ENCODE results near the gene FLII. TPM values are rescaled to one million over a fixed set of nuclear protein-coding genes. Genes with fewer than 3 reads are reported as not detected.

Gene FLII
- 549 and 591 TPM in 2 replicates for total RNA-seq

DNA sequence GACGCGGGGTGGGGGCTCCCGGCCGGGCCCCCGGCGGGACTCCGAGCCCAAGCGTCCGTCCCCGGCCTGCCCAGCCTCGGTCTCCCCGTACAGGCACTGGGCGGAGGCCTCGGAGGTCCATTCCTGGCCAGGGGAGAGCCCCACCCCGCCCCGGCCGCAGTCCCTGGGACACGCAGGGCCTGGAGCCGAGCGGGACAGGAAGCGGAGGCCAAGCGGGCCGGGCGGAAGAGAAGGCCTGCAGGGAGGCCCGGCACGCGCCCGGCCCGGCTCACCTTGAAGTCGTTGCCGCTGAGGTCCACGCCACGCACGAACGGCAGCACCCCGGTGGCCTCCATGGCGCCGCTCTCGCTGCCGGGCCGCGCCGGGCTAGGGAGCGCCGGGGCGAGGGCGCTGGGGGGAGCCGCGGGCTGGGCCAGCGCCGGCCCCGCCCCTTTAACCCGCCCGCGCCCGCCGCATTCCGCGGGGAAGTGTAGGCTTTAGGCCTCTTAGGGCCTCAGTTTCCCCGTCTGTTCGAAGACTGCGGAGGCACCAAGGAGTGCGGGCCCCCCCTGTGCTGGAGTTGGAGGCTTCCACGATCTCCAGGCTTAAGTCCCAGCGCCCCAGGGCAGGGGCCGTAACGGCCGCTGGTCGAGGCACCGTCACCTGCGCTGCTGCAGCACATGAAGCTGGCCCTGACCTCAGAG is at the start of gene FLII:
TSS of gene FLII (minus strand) at position 383 of the 683 bp plus-strand sequence. CDS start at position 335, 48 bp downstream.

DNA sequence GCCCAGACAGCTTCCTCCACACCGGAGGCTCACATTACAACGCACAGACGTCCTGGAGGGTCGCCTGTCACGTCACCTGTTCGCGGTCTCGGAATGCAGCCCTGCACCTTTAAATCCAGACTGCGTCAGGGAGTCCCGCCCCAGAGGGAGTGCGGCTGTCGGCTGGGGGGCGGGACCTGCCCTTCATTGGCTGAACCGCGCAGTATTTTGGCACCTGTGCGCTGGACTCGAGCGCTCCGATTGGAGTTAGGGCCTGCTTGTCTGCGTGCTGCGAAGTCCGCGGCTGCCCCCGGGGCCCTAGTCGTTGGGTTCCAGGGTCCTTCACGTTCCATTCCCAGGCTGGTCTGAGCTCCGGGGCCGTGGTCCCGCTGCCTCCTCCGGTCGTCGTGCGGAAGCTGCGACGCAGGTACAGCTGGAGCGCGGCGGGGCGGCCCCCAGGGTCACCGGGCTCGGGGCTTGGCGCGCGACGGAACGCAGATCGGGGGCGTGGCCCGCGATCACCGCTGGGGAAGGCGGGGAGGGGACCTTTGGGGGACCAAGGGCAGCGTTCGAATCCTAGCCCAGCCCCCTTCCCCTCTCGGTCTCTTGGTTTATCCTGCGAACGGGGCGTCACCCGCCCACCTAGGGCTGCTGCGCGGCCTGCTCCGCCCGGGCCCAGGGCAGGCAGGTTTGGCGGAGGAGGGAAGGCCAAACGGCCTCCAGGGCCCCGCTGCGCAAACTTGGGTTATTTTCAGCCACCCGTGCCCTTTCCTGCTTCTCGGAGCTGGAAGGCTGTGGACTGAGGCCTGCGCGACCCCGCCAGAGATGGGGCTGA is 2.0 kb upstream of the FLII start, which contains the start of gene MIEF2:
TSS of gene MIEF2 (plus strand) at position 331 of the 814 bp plus-strand sequence. CDS start 2,059 bp downstream, outside the sequence.

DNA sequence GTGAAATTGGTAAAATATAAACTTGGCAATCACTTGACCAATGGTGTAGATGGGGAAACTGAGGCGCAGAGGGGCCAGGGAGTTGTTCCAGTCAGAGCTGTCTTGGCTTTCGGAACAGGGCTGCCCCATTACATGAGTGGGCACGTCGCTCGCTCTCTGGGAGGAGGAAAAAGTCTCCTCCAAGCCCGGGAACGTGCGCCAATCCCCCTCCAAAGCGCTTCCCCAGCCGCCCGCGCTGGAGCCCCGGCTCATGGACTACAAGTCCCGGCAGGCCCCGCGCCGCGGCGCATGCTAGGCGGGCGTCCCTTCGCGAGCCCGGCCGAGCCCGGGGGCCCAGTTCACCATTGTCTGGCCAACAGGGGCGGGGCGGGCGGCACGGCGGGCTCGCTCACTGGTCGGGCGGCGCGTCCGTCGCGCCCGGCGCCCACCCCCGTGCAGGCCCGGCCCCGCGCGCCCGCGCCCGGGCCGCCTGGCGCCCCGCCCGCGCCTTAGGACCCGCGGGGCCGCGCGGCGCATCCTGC is 33.4 kb downstream of the FLII start, which contains the start of gene LLGL1:
TSS of gene LLGL1 (plus strand) at position 515 of the 521 bp plus-strand sequence. CDS start 48 bp downstream, outside the sequence.

Other genes starting within 250 kb of the FLII start
- gene ATPAF2, start 219.6 kb downstream of the FLII start, total RNA-seq: 16.6 and 17.5 TPM in 2 replicates
- gene GID4, start 219.3 kb downstream of the FLII start, total RNA-seq: 4.8 and 6.7 TPM in 2 replicates
- gene DRG2, start 170.8 kb downstream of the FLII start, total RNA-seq: 38.8 and 40.3 TPM in 2 replicates
- gene MYO15A, start 150.0 kb downstream of the FLII start, total RNA-seq: 0.19 TPM in 1 of 2 replicates, not detected in the other
- gene ALKBH5, start 74.9 kb downstream of the FLII start, total RNA-seq: 78.5 and 100 TPM in 2 replicates
- 31.3 and 35.6 TPM in 2 replicates for gene LLGL1, start 33.1 kb downstream of the FLII start, total RNA-seq
- 9.6 and 13.5 TPM in 2 replicates for gene MIEF2, start 1.9 kb upstream of the FLII start, total RNA-seq
- 17.6 and 19.9 TPM in 2 replicates for gene TOP3A, start 56.3 kb upstream of the FLII start, total RNA-seq
- 13.0 and 15.7 TPM in 2 replicates for gene SMCR8, start 56.6 kb upstream of the FLII start, total RNA-seq
- 12.4 TPM in 2 replicates for gene SHMT1, start 104.8 kb upstream of the FLII start, total RNA-seq
- not detected in 2 replicates for gene EVPLL, start 119.0 kb upstream of the FLII start, total RNA-seq
- gene LGALS9C, start 218.1 kb upstream of the FLII start, total RNA-seq: not detected in 2 replicates